ENCODE measurements around the gene TRAPPC1. TPM values are rescaled to one million over a fixed set of nuclear protein-coding genes. Genes with fewer than 3 reads are reported as not detected.

Gene TRAPPC1
- total and polyA plus RNA-seq, 2 experiments from 2014 or later, result 45.2 to 234 TPM

DNA sequence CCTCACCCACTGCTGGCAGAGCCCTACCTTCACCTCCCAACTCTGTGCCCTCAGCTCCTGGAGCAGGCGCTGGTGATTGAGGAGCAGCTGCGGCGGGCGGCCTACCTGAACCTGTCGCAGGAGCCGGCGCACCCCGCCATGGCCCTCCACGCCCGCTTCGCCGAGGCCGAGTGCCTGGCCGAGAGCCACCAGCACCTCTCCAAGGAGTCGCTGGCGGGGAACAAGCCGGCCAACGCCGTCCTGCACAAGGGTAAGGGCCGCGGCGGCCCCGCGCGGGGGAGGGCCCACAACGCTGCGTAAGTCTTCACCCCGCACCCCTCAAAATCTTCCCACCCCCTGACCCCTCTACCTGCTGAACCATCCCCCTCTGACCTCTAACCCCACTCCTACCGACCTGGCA lies 22.7 kb downstream of the TRAPPC1 start (continued):
- TF ChIP-seq ZNF462 (CRISPR knock-in tag; IDR thresholded peaks at IDR 0.05), result no peak
- TF ChIP-seq POLR2AphosphoS5 (IDR thresholded peaks at IDR 0.05; ENCODE audit: low read depth), result no peak
- TF ChIP-seq JUNB (IDR thresholded peaks at IDR 0.05; ENCODE audit: unreplicated experiment), result no peak
- TF ChIP-seq CREB1 (CRISPR knock-in tag; IDR thresholded peaks at IDR 0.05; ENCODE audit: low read depth), result no peak
- TF ChIP-seq, protein P1, sequence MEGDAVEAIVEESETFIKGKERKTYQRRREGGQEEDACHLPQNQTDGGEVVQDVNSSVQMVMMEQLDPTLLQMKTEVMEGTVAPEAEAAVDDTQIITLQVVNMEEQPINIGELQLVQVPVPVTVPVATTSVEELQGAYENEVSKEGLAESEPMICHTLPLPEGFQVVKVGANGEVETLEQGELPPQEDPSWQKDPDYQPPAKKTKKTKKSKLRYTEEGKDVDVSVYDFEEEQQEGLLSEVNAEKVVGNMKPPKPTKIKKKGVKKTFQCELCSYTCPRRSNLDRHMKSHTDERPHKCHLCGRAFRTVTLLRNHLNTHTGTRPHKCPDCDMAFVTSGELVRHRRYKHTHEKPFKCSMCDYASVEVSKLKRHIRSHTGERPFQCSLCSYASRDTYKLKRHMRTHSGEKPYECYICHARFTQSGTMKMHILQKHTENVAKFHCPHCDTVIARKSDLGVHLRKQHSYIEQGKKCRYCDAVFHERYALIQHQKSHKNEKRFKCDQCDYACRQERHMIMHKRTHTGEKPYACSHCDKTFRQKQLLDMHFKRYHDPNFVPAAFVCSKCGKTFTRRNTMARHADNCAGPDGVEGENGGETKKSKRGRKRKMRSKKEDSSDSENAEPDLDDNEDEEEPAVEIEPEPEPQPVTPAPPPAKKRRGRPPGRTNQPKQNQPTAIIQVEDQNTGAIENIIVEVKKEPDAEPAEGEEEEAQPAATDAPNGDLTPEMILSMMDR (conservative IDR thresholded peaks at IDR 0.05; ENCODE audit: low read depth in 2 of 2), result no peak
- no peak for TF ChIP-seq ZNF331 (CRISPR knock-in tag; IDR thresholded peaks at IDR 0.05; ENCODE audit: low read depth)

Measured in GM23338 (cell line).